PC-3 (cell line): ENCODE measurements around the gene PTGFR. TPM values are rescaled to one million over a fixed set of nuclear protein-coding genes. Genes with fewer than 3 reads are reported as not detected.

ENCODE experiments used
- ATAC-seq: fragments of 200-7000 bp; cut with Tn5 transposase; 2 replicates; pipeline ENCODE4 v1.9.1; 2020; ENCODE audit warnings: mild to moderate bottlenecking, moderate library complexity
- BruUV-seq: library from RNA; stranded (reverse); fragments of 400-500 nt; replicated peaks from 2 replicates; lab custom pipeline; 2021; lab: Mats Ljungman, UMichigan
- CTCF ChIA-PET: fragments of 300-600 bp; sonication (Branson Sonifier 250); formaldehyde crosslinking; loops from one replicate; lab custom pipeline; 2022; ENCODE audit warnings: antibody characterized with exemption; lab: Charles Lee
- POLR2A ChIA-PET: fragments of 300-600 bp; sonication (Branson Sonifier 250); formaldehyde crosslinking; loops from one replicate; lab custom pipeline; 2022; ENCODE audit warnings: antibody characterized with exemption; ENCODE audit not compliant: unreplicated experiment; lab: Charles Lee
- DNase-seq: peaks from one replicate; pipeline ENCODE4 v3.0.0-alpha.2; 2015
- H2AFZ ChIP-seq: fragments of 300-600 bp; sonication (generic); 2 replicates; pipeline ENCODE4 v1.6.0; 2016; ENCODE audit warnings: antibody characterized with exemption, low read length
- H3F3A ChIP-seq: fragments of 300-600 bp; sonication (generic); one replicate; pipeline ENCODE4 v1.6.0; 2017; ENCODE audit warnings: antibody characterized with exemption, low read length, control low read depth, mild to moderate bottlenecking; ENCODE audit not compliant: unreplicated experiment
- H3K27ac ChIP-seq: fragments of 300-600 bp; sonication (generic); 2 replicates; pipeline ENCODE4 v1.5.1; 2016; ENCODE audit warnings: mild to moderate bottlenecking, low read length
- H3K27me3 ChIP-seq: fragments of 300-600 bp; sonication (generic); 2 replicates; pipeline ENCODE4 v1.6.1; 2016; ENCODE audit warnings: low read length, mixed read lengths
- H3K36me3 ChIP-seq: fragments of 300-600 bp; sonication (generic); 2 replicates; pipeline ENCODE4 v1.6.1; 2016; ENCODE audit warnings: low read depth, mixed run types, low read length, mixed read lengths
- H3K4me1 ChIP-seq: fragments of 300-600 bp; sonication (generic); 2 replicates; pipeline ENCODE4 v1.5.1; 2016; ENCODE audit warnings: low read length; ENCODE audit not compliant: insufficient read depth
- H3K4me2 ChIP-seq: fragments of 300-600 bp; sonication (generic); 2 replicates; pipeline ENCODE4 v1.6.0; 2016; ENCODE audit warnings: low read length
- H3K4me3 ChIP-seq: fragments of 300-600 bp; sonication (generic); 2 replicates; pipeline ENCODE4 v1.5.1; 2016; ENCODE audit warnings: mild to moderate bottlenecking, low read length, mixed read lengths
- H3K79me2 ChIP-seq: fragments of 300-600 bp; sonication (generic); 2 replicates; pipeline ENCODE4 v1.6.1; 2017; ENCODE audit warnings: low read length, mixed read lengths
- H3K9ac ChIP-seq: fragments of 300-600 bp; sonication (generic); 2 replicates; pipeline ENCODE4 v1.6.0; 2016; ENCODE audit warnings: mild to moderate bottlenecking, low read length
- H3K9me2 ChIP-seq: fragments of 300-600 bp; sonication (generic); replicated peaks from 2 replicates; pipeline ENCODE4 v1.6.1; 2016; ENCODE audit warnings: mixed run types, low read length, mixed read lengths
- H3K9me3 ChIP-seq: fragments of 300-600 bp; sonication (generic); 2 replicates; pipeline ENCODE4 v1.6.1; 2016; ENCODE audit warnings: low read length, mixed read lengths
- H4K20me1 ChIP-seq: fragments of 300-600 bp; sonication (generic); 2 replicates; pipeline ENCODE4 v1.6.1; 2016; ENCODE audit warnings: low read length, mixed read lengths
- EZH2 ChIP-seq: fragments of 300-600 bp; sonication (generic); IDR thresholded peaks from one replicate; pipeline ENCODE4 v1.6.1; 2017; ENCODE audit warnings: antibody characterized with exemption, mild to moderate bottlenecking, low read length; ENCODE audit not compliant: unreplicated experiment
- EZH2phosphoT487 ChIP-seq: fragments of 300-600 bp; sonication (generic); IDR thresholded peaks from 2 replicates; pipeline ENCODE4 v1.6.1; 2018; ENCODE audit warnings: mild to moderate bottlenecking, antibody characterized with exemption, low read length, borderline replicate concordance
- intact Hi-C: fragments of 100-400 bp; cut with micrococcal nuclease; formaldehyde crosslinking; loops from 2 replicates; pipeline ENCODE4 v1.9.0; 2023
- total RNA-seq: library from RNA; depleted of rRNA; stranded (reverse); fragments of >200 nt; gene quantifications from 2 replicates; pipeline ENCODE4 v1.2.3, GENCODE V29; 2014
- TF ChIP-seq, protein P1 (sequence below): fragments of 300-600 bp; sonication (generic); conservative IDR thresholded peaks from 2 replicates; pipeline ENCODE4 v1.5.1; 2017; ENCODE audit warnings: antibody characterized with exemption, low read depth, mild to moderate bottlenecking, low read length

The PTGFR gene
- total RNA-seq, 1 experiment from 2014 or later = 6.8 TPM

- CTCF ChIA-PET = no interaction called here
- Histone ChIP-seq H3K9me2 (no peaks in the 10 kb centered on the region), H3K9ac (no peak overlapping the region), H2AFZ (no peak overlapping the region), H3K36me3 (no peaks in the 10 kb centered on the region), H3K27me3 (no peaks in the 10 kb centered on the region), H3K79me2 (no peaks in the 10 kb centered on the region), H3K4me3 (no peak overlapping the region), H3K4me1 (peaks cover 50% of the 10 kb centered on the region), H3K9me3 (no peaks in the 10 kb centered on the region), H3K4me2 (0 out of 2 replicates have a peak overlapping the region, but pooled peaks have one; percentile 7), H3F3A (no peaks in the 10 kb centered on the region), H4K20me1 (no peaks in the 10 kb centered on the region), H3K27ac (peak overlapping the region; percentile 48)
- ATAC-seq (no peak), DNase-seq (peak; percentile 50)
- intact Hi-C loops = no loop called here
- TF ChIP-seq EZH2phosphoT487 = no peak
- TF ChIP-seq, protein P1, sequence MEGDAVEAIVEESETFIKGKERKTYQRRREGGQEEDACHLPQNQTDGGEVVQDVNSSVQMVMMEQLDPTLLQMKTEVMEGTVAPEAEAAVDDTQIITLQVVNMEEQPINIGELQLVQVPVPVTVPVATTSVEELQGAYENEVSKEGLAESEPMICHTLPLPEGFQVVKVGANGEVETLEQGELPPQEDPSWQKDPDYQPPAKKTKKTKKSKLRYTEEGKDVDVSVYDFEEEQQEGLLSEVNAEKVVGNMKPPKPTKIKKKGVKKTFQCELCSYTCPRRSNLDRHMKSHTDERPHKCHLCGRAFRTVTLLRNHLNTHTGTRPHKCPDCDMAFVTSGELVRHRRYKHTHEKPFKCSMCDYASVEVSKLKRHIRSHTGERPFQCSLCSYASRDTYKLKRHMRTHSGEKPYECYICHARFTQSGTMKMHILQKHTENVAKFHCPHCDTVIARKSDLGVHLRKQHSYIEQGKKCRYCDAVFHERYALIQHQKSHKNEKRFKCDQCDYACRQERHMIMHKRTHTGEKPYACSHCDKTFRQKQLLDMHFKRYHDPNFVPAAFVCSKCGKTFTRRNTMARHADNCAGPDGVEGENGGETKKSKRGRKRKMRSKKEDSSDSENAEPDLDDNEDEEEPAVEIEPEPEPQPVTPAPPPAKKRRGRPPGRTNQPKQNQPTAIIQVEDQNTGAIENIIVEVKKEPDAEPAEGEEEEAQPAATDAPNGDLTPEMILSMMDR = no peak
- no peak for TF ChIP-seq EZH2
- POLR2A ChIA-PET = no interaction called here
- no TSS peak for BruUV-seq
Observed at GRCh38 chr1:78475888-78476610, 14.7 kb upstream of the PTGFR start.

DNA sequence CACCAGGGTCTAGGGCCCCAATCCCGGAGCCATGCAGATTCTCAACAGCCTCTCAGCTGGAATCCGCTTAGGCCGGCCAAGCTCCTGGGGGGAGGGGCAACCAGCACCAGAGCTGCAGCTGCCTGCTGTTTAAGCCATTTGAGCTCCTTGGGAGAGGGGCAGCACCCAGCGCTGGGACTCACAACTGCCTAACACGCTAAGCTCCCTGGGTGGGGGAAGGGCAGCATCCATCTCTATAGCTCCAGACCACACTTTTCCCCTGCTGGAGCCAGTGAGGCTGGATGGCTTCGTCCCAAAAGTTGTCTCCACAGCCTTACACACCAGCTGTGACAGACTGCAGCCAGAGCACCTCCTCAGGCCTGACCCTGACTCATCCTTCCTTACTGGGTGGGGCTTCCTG, 6.9 kb upstream of the PTGFR start:
- POLR2A ChIA-PET = interaction anchor here (0.6 kb wide), 1 partner anchor 405 kb away, joined by 9 read pairs; no protein-coding TSS in a partner anchor
- peak; percentile 60 for DNase-seq
- TF ChIP-seq, protein P1 = no peak
- no peak for TF ChIP-seq EZH2
- TF ChIP-seq EZH2phosphoT487 = no peak

More for the DNA sequence above, 6.9 kb upstream of the PTGFR start:
- no peaks in the 10 kb centered on the region for H4K20me1 ChIP-seq
- intact Hi-C loops = no loop called here
- H2AFZ ChIP-seq = peak overlapping the region; percentile 30; the same call in 1 of the 2 replicates
- H3K36me3 ChIP-seq = no peaks in the 10 kb centered on the region
- CTCF ChIA-PET = no interaction called here
- BruUV-seq = no TSS peak
- no peaks in the 10 kb centered on the region for H3K9me3 ChIP-seq
- peaks cover 11% of the 10 kb centered on the region; the same call in 1 of the 2 replicates for H3K4me1 ChIP-seq
- H3K27ac ChIP-seq = no peak overlapping the region
- H3K9me2 ChIP-seq = no peaks in the 10 kb centered on the region
- ATAC-seq = peak; percentile 86
- H3K79me2 ChIP-seq = no peaks in the 10 kb centered on the region
- H3K4me3 ChIP-seq = no peak overlapping the region
- H3K9ac ChIP-seq = no peak overlapping the region
- H3K27me3 ChIP-seq = no peaks in the 10 kb centered on the region
- H3K4me2 ChIP-seq = no peak overlapping the region
- H3F3A ChIP-seq = no peaks in the 10 kb centered on the region
